HG03469 (cell line): ENCODE results near the gene CYBA.

Experiments
- ATAC-seq: cut with Tn5 transposase; IDR thresholded peaks from one replicate; pipeline ENCODE4 v1.9.1; 2021; ENCODE audit warnings: mild to moderate bottlenecking, moderate library complexity, moderate number of reproducible peaks; ENCODE audit not compliant: unreplicated experiment

The CYBA gene

GRCh38 chr16:88595921-88596320 lies 54.9 kb downstream of the CYBA start:
- ATAC-seq = no peak

- ATAC-seq = no peak
These were observed 55.8 kb downstream of the CYBA start for GRCh38 chr16:88595101-88595500.

- ATAC-seq = no peak
These were observed 56.9 kb downstream of the CYBA start for GRCh38 chr16:88593910-88594309.

- no peak for ATAC-seq
These were observed 57.4 kb downstream of the CYBA start for GRCh38 chr16:88593489-88593888.
